ENCODE data around the gene DPH5. TPM values are rescaled to one million over a fixed set of nuclear protein-coding genes. Genes with fewer than 3 reads are reported as not detected.

Gene DPH5
- total RNA-seq, 1 donor: 39.9 TPM

DNA sequence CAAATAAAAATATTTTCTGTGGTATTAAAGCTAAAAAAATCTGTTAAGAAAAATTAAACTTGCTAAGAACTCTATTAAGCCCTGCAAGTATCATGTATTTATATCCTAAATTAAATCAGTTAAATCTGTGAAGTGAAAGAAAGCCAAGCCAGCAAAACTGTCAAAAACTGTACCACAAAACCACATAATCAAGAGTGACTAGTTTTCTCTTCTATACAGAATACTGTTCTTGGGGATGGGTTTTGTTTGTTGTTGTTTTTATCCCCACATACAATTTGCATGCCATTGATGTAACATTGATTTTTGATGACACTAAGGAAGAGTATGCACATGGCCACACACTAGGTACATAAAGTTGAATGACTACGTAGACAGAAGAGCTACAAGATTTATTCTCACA is 20.4 kb downstream of the DPH5 start:
- H3K4me3 ChIP-seq (ENCODE audit: low read depth, low read length): no peak overlapping the region
- no peak for TF ChIP-seq CTCF (IDR thresholded peaks at IDR 0.05; ENCODE audit: insufficient read depth, low read length)

GRCh38 chr1:101004670-101005069 is 20.9 kb downstream of the DPH5 start:
- no peak for TF ChIP-seq CTCF (IDR thresholded peaks at IDR 0.05; ENCODE audit: insufficient read depth, low read length)
- no peak overlapping the region for H3K4me3 ChIP-seq (ENCODE audit: low read depth, low read length)

More for the DNA sequence above, 20.4 kb downstream of the DPH5 start:
- DNase-seq (ENCODE audit: low read depth): no peak

DNA sequence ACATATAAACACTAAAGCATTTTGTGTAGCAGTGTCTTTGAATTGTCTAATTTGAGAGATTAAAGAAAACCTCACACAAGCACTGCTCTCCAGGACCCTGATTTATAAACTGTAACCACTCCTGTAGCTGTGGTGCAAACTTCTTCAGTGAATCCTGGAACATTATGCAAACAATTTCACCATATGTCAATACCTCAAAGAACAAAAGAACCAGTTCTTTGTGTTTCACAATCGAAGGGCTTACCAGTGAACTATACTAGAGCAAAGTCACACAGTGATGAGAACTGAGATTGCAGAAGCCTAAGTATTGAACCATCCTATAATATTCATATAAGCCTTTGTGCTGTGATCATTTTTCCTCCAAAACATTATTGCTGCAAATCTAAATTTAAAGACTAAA is 21.5 kb downstream of the DPH5 start:
- no peak for TF ChIP-seq CTCF (IDR thresholded peaks at IDR 0.05; ENCODE audit: insufficient read depth, low read length)
- peak; percentile 48 for DNase-seq (ENCODE audit: low read depth)
- no peak overlapping the region for H3K4me3 ChIP-seq (ENCODE audit: low read depth, low read length)

More at GRCh38 chr1:101004670-101005069, 20.9 kb downstream of the DPH5 start:
- DNase-seq (ENCODE audit: low read depth): peak; percentile 67

DNA sequence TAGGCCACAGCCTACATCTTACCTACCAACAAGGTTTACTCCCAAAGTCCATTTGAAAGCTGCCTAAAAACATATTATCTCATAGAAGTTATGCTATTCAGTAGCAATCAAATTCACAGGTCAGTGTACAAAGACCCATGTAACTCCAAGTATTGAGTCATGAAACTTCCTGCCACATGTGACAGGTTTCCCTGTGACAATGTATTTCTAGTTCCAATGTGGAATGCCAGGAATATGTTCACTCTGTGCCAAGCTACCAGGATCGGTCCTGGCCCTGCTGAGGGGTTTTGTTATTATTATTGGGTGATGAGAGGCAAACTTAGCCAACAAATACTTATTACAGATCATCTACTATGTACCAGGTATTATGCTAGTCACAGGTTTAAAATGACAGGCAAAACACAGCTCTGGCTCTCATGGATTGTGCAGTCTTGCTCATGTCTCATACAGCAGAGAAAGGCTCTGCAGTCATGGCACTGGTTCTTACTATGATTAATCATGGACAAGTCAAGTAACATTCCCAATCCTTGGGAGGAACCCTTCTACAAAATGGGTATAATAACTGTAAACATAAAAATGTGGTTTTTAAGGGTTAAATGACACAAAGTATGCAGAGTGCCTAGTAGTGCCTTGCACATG is 22.5 kb downstream of the DPH5 start:
- DNase-seq (ENCODE audit: low read depth): no peak
- H3K4me3 ChIP-seq (ENCODE audit: low read depth, low read length): no peak overlapping the region
- TF ChIP-seq CTCF (IDR thresholded peaks at IDR 0.05; ENCODE audit: insufficient read depth, low read length): no peak

GRCh38 chr1:101002551-101002950 is 23.0 kb downstream of the DPH5 start:
- no peak for TF ChIP-seq CTCF (IDR thresholded peaks at IDR 0.05; ENCODE audit: insufficient read depth, low read length)
- peak; percentile 23 for DNase-seq (ENCODE audit: low read depth)
- no peak overlapping the region for H3K4me3 ChIP-seq (ENCODE audit: low read depth, low read length)

DNA sequence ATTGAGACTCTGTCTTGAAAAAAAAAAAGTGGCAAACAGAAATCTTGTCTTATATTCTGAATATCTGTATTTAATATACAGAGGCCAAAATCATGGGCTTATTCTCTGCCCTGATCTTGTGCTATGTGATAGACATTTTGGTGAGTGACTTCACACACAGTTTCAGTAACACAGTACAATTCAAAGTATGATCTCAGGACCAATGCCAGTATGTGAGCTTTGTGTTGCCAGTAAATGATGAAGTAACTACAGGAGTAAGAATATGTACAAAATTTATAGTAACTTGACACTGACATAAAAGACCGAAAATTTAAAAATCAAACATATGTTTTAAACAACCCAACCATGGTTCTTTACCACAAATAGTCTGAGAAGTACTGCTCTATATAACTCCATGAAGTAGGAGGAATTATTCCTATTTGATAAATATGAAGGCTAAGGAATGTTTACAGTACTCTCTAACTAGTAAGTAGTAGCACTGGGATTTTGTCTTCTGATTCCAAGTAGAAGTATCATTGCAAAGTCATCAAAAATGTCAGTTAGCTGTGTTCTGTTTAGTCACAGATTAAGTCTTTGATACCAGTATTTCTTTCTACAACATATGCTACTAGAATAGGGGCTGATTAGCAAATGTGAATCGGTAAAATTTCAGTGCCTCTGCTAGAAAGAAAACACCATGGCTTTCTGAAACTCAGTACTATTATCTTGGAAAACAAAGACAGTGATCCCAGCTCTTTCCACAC is 25.3 kb downstream of the DPH5 start:
- DNase-seq (ENCODE audit: low read depth): peak; percentile 19
- TF ChIP-seq CTCF (IDR thresholded peaks at IDR 0.05; ENCODE audit: insufficient read depth, low read length): no peak
- H3K4me3 ChIP-seq (ENCODE audit: low read depth, low read length): no peak overlapping the region
